A549 (cell line): ENCODE data around the gene KCNJ6. TPM values are rescaled to one million over a fixed set of nuclear protein-coding genes. Genes with fewer than 3 reads are reported as not detected.

Experiments used
- ATAC-seq, 2 experiments: fragments of 200-7000 bp in 1 of 2; fragments of >200 bp in 1 of 2; cut with Nextera tagmentation in 1 of 2; cut with Tn5 transposase in 1 of 2; 3 replicates each; pipeline versions ENCODE4 v1.8.0 to v1.9.1; 2018 to 2020; ENCODE audit warnings: mild to moderate bottlenecking in 1 of 2, moderate library complexity in 1 of 2
- CTCF ChIA-PET: fragments of 300-600 bp; sonication (Branson Sonifier 250); formaldehyde crosslinking; extraction: SDS; loops from one replicate; lab custom pipeline; 2021; ENCODE audit warnings: antibody characterized with exemption, inconsistent platforms; lab: Yijun Ruan, JAX
- POLR2A ChIA-PET: fragments of 350-600 bp; formaldehyde crosslinking; extraction: SDS; loops from one replicate; lab custom pipeline; 2021; ENCODE audit warnings: antibody characterized with exemption, inconsistent platforms; lab: Yijun Ruan, JAX
- DNase-seq, 2 experiments: peaks; one replicate each; pipeline versions ENCODE4 v3.0.0 to v3.0.0-alpha.2; 2011 to 2016; ENCODE audit warnings: low read depth in 1 of 2, low spot score in 1 of 2
- FAIRE-seq: peaks from 2 replicates; lab custom pipeline; 2011; peaks lifted over from hg19 to GRCh38; lab: Jason Lieb, UNC
- H3K27ac ChIP-seq, 2 experiments: fragments of >200 bp; sonication (Bioruptor Twin); formaldehyde crosslinking; 3 replicates each; pipeline ENCODE4 v1.5.1; 2016 to 2017
- H3K4me1 ChIP-seq: fragments of >200 bp; sonication (Bioruptor Twin); formaldehyde crosslinking; 3 replicates; pipeline ENCODE4 v1.6.1; 2016
- H3K4me2 ChIP-seq: fragments of >200 bp; sonication (Bioruptor Twin); formaldehyde crosslinking; 3 replicates; pipeline ENCODE4 v1.6.1; 2016
- H3K4me3 ChIP-seq: fragments of >200 bp; sonication (Bioruptor Twin); formaldehyde crosslinking; 3 replicates; pipeline ENCODE4 v1.5.1; 2016
- H3K9me3 ChIP-seq: fragments of >200 bp; sonication (Bioruptor Twin); formaldehyde crosslinking; 3 replicates; pipeline ENCODE4 v1.6.1; 2016
- BHLHE40 ChIP-seq: IDR thresholded peaks from 2 replicates; pipeline ENCODE4 v1.6.1; 2012; ENCODE audit warnings: low read depth, low read length, inconsistent platforms
- CBX2 ChIP-seq: fragments of 200-600 bp; sonication (generic); IDR thresholded peaks from 2 replicates; pipeline ENCODE4 v1.6.1; 2016; ENCODE audit warnings: low read depth, mild to moderate bottlenecking, borderline replicate concordance
- CBX8 ChIP-seq: fragments of 200-600 bp; sonication (generic); IDR thresholded peaks from 2 replicates; pipeline ENCODE4 v1.6.1; 2016
- CHD2 ChIP-seq: fragments of 150-350 bp; IDR thresholded peaks from 2 replicates; pipeline ENCODE4 v1.6.1; 2014; ENCODE audit warnings: low read length; ENCODE audit not compliant: partially characterized antibody
- CTCF ChIP-seq: fragments of >200 bp; sonication (Bioruptor Twin); formaldehyde crosslinking; IDR thresholded peaks from 3 replicates; pipeline ENCODE4 v1.5.1; 2016
- EHF ChIP-seq: fragments of 250-450 bp; sonication (Bioruptor Pico); IDR thresholded peaks from 2 replicates; pipeline ENCODE4 v1.5.0; 2020; ENCODE audit warnings: mild to moderate bottlenecking
- EHMT2 ChIP-seq: fragments of 200-600 bp; sonication (generic); IDR thresholded peaks from 2 replicates; pipeline ENCODE4 v1.6.1; 2016; ENCODE audit warnings: antibody characterized with exemption, low read depth, mild to moderate bottlenecking, moderate library complexity
- ESRRA ChIP-seq: fragments of 150-350 bp; IDR thresholded peaks from 2 replicates; pipeline ENCODE4 v1.6.1; 2014; ENCODE audit warnings: mild to moderate bottlenecking, low read length, borderline replicate concordance
- FOSB ChIP-seq: fragments of 250-450 bp; sonication (Bioruptor Pico); IDR thresholded peaks from 2 replicates; pipeline ENCODE4 v1.5.0; 2020; ENCODE audit warnings: mild to moderate bottlenecking, moderate library complexity
- FOSL2 ChIP-seq, 2 experiments: fragments of 450-650 bp in 1 of 2; fragments of >200 bp in 1 of 2; sonication (Bioruptor Twin) in 1 of 2; formaldehyde crosslinking; IDR thresholded peaks; 2 replicates each; pipeline versions ENCODE4 v1.5.0 to v1.6.1; 2016 to 2020; ENCODE audit warnings: mild to moderate bottlenecking in 1 of 2, moderate library complexity in 1 of 2
- FOXS1 ChIP-seq: fragments of 250-450 bp; sonication (Bioruptor Pico); IDR thresholded peaks from 2 replicates; pipeline ENCODE4 v1.5.0; 2020; ENCODE audit warnings: mild to moderate bottlenecking, moderate library complexity
- HDAC2 ChIP-seq: fragments of 200-600 bp; sonication (generic); IDR thresholded peaks from 2 replicates; pipeline ENCODE4 v1.6.1; 2016
- HES2 ChIP-seq: fragments of >200 bp; sonication (Bioruptor Twin); formaldehyde crosslinking; IDR thresholded peaks from 2 replicates; pipeline ENCODE4 v1.6.1; 2016
- HOXB5 ChIP-seq: fragments of 250-450 bp; sonication (Bioruptor Pico); IDR thresholded peaks from 2 replicates; pipeline ENCODE4 v1.5.0; 2020; ENCODE audit warnings: mild to moderate bottlenecking, moderate library complexity
- JUN ChIP-seq, 2 experiments: fragments of >200 bp; sonication (Bioruptor Twin); formaldehyde crosslinking; IDR thresholded peaks; 2 replicates in 1 of 2; 3 replicates in 1 of 2; pipeline ENCODE4 v1.6.1; 2016 to 2017
- MAFK ChIP-seq: fragments of 450-650 bp; IDR thresholded peaks from 2 replicates; pipeline ENCODE4 v1.6.1; 2014; ENCODE audit not compliant: partially characterized antibody
- MAZ ChIP-seq: fragments of 150-350 bp; IDR thresholded peaks from 2 replicates; pipeline ENCODE4 v1.6.1; 2014; ENCODE audit warnings: antibody characterized with exemption, low read depth, low read length, borderline replicate concordance
- NFE2L2 ChIP-seq: fragments of 150-350 bp; conservative IDR thresholded peaks from 2 replicates; pipeline ENCODE4 v1.6.1; 2014; ENCODE audit warnings: low read length
- PHF8 ChIP-seq: fragments of 200-600 bp; sonication (generic); IDR thresholded peaks from 2 replicates; pipeline ENCODE4 v1.6.1; 2016; ENCODE audit warnings: low read depth, mild to moderate bottlenecking, antibody characterized with exemption, moderate library complexity, borderline replicate concordance
- POLR2A ChIP-seq: IDR thresholded peaks from 2 replicates; pipeline ENCODE4 v1.6.1; 2012; ENCODE audit warnings: mild to moderate bottlenecking, low read length
- POLR2AphosphoS2 ChIP-seq: conservative IDR thresholded peaks from 2 replicates; pipeline ENCODE4 v1.6.1; 2012; ENCODE audit warnings: low read length, improper control_type of control experiment, inconsistent platforms
- RAD21 ChIP-seq, 2 experiments: fragments of >200 bp in 1 of 2; sonication (Bioruptor Twin) in 1 of 2; formaldehyde crosslinking in 1 of 2; IDR thresholded peaks in 1 of 2; conservative IDR thresholded peaks in 1 of 2; 2 replicates in 1 of 2; 3 replicates in 1 of 2; pipeline ENCODE4 v1.6.1; 2012 to 2018; ENCODE audit warnings: inconsistent platforms in 1 of 2
- RCOR1 ChIP-seq: fragments of 150-350 bp; IDR thresholded peaks from 2 replicates; pipeline ENCODE4 v1.6.1; 2014; ENCODE audit warnings: antibody characterized with exemption, low read length, low read depth
- SMC3 ChIP-seq: fragments of >200 bp; sonication (Bioruptor Twin); formaldehyde crosslinking; IDR thresholded peaks from 3 replicates; pipeline ENCODE4 v1.6.1; 2018; ENCODE audit warnings: inconsistent platforms
- SREBF2 ChIP-seq: fragments of 450-650 bp; IDR thresholded peaks from 2 replicates; pipeline ENCODE4 v1.6.1; 2014; ENCODE audit warnings: mild to moderate bottlenecking, moderate library complexity
- TFCP2L1 ChIP-seq: fragments of 250-450 bp; sonication (Bioruptor Pico); IDR thresholded peaks from 2 replicates; pipeline ENCODE4 v1.5.0; 2021; ENCODE audit warnings: mild to moderate bottlenecking
- TP53 ChIP-seq: fragments of 250-450 bp; sonication (Bioruptor Pico); IDR thresholded peaks from 2 replicates; pipeline ENCODE4 v1.5.0; 2021; ENCODE audit warnings: mild to moderate bottlenecking, moderate library complexity
- USF2 ChIP-seq: fragments of 450-650 bp; IDR thresholded peaks from 2 replicates; pipeline ENCODE4 v1.6.1; 2014; ENCODE audit warnings: antibody characterized with exemption
- ZC3H11A ChIP-seq: fragments of 450-650 bp; IDR thresholded peaks from 2 replicates; pipeline ENCODE4 v1.6.1; 2014; ENCODE audit warnings: antibody characterized with exemption, mild to moderate bottlenecking
- ZFP36 ChIP-seq: fragments of 450-650 bp; IDR thresholded peaks from 2 replicates; pipeline ENCODE4 v1.6.1; 2014; ENCODE audit warnings: borderline replicate concordance; ENCODE audit not compliant: partially characterized antibody
- WGBS: methylation state at CpG from one replicate; pipeline ENCODE4 v1.1.6; 2017; ENCODE audit errors: missing lambda C conversion rate; 5-methylcytosine and 5-hydroxymethylcytosine counted together
- polyA plus RNA-seq, 4 experiments: library from polyadenylated mRNA; depleted of rRNA in 3 of 4; stranded (reverse); fragments of >200 nt; fragmentation: RNase III in 1 of 4; extraction: RNeasy Plus Mini Kit Qiagen cat#74134 plus additional on column Dnase treatment in 1 of 4; gene quantifications; 2 replicates in 3 of 4; 3 replicates in 1 of 4; pipeline ENCODE4 v1.2.3, GENCODE V29; 2011 to 2017

Gene KCNJ6
- polyA plus RNA-seq, 2 of the 4 experiments (the other 2 are of a cell fraction), result 0.68 to 1.4 TPM

DNA sequence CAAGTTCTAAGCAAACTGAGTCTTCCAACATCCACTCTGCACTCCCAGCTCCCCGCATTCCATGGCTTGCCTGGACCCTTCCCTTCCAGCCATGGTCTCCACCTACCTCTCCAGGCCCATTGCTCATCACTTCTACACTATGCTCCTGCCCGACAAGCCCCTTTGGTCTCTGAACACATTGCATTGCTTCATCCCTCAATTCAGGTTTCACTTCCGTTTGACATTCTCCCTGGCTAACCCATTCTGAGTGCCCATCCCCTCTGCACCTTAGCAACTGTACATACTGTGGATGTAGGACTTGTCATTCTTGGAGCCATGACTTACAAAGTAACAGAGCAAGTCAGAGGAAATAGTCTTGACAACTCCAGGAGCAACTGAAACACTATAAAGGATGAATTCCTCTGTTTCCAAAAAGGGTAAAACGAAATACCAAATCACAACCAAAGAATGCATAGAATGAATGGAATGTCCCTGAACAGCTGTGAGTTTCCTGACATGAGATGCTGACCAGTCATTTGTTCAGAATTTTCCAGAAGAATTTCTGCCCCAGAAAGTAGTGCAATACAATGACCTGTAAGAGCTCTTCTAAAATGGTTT, 66.7 kb downstream of the KCNJ6 start:
- H3K4me2 ChIP-seq, result no peak overlapping the region
- CTCF ChIA-PET, result no interaction called here

GRCh38 chr21:37848721-37849490, 67.4 kb downstream of the KCNJ6 start:
- ATAC-seq, result no peak
- DNase-seq, result no peak
- no peak for TF ChIP-seq RCOR1
- no peak for TF ChIP-seq EHMT2
- TF ChIP-seq HDAC2, result no peak
- no peak for TF ChIP-seq CTCF
- no peak for TF ChIP-seq MAZ
- no peak for TF ChIP-seq FOSB (CRISPR knock-in tag)
- TF ChIP-seq HES2, result no peak
- no peak for TF ChIP-seq SMC3
- no peak for TF ChIP-seq TP53 (CRISPR knock-in tag)
- no peak for TF ChIP-seq ZFP36
- TF ChIP-seq CHD2, result no peak
- TF ChIP-seq PHF8, result no peak
- TF ChIP-seq EHF (CRISPR knock-in tag), result no peak
- TF ChIP-seq FOSL2 (IDR thresholded peaks at IDR 0.05), result no peak
- TF ChIP-seq FOSL2 (CRISPR knock-in tag; IDR thresholded peaks at IDR 0.05), result no peak
- no peak for TF ChIP-seq JUN (IDR thresholded peaks at IDR 0.05)
- TF ChIP-seq POLR2AphosphoS2, result no peak
- no peak for TF ChIP-seq MAFK
- TF ChIP-seq NFE2L2, result no peak
- CTCF ChIA-PET, result interaction anchor here (0.6 kb wide), 1 partner anchor 19 kb away, joined by 3 read pairs; no protein-coding TSS in a partner anchor
- H3K27ac ChIP-seq, result no peak overlapping the region
- FAIRE-seq, result no peak
- H3K4me2 ChIP-seq, result no peak overlapping the region
- H3K9me3 ChIP-seq, result 0 out of 3 replicates have a peak, but pooled peaks cover 3% of the 10 kb centered on the region
- POLR2A ChIA-PET, result no interaction called here
- H3K4me1 ChIP-seq, result no peaks in the 10 kb centered on the region
- WGBS, result 61% methylated on average over 7 of the region's 7 CpGs
- H3K4me3 ChIP-seq, result no peak overlapping the region

More for the DNA sequence above, 66.7 kb downstream of the KCNJ6 start:
- ATAC-seq (no peak), DNase-seq (no peak), FAIRE-seq (no peak)
- WGBS, result 39% methylated on average over 4 of the region's 4 CpGs
- no peaks in the 10 kb centered on the region for H3K4me1 ChIP-seq
- H3K4me3 ChIP-seq, result no peak overlapping the region
- POLR2A ChIA-PET, result no interaction called here
- TF ChIP-seq POLR2A, result no peak
- TF ChIP-seq POLR2AphosphoS2, result no peak
- TF ChIP-seq RCOR1, result no peak
- no peak for TF ChIP-seq HDAC2
- TF ChIP-seq HOXB5 (CRISPR knock-in tag), result no peak
- TF ChIP-seq FOXS1 (CRISPR knock-in tag), result no peak
- no peak for TF ChIP-seq TFCP2L1 (CRISPR knock-in tag)
- TF ChIP-seq BHLHE40, result no peak
- no peak for TF ChIP-seq MAZ
- no peak for TF ChIP-seq ZC3H11A
- TF ChIP-seq JUN (IDR thresholded peaks at IDR 0.05), result no peak
- no peak for TF ChIP-seq CBX8
- TF ChIP-seq RAD21 (conservative IDR thresholded peaks at IDR 0.05 in 1 of 2, IDR thresholded peaks at IDR 0.05 in 1 of 2), result no peak
- TF ChIP-seq CBX2, result no peak
- TF ChIP-seq USF2, result no peak
- no peak for TF ChIP-seq SREBF2
- no peak for TF ChIP-seq HES2
- no peak for TF ChIP-seq FOSL2 (IDR thresholded peaks at IDR 0.05)
- TF ChIP-seq FOSL2 (CRISPR knock-in tag; IDR thresholded peaks at IDR 0.05), result no peak
- no peak for TF ChIP-seq ESRRA
- no peak overlapping the region for H3K27ac ChIP-seq
- H3K9me3 ChIP-seq, result 0 out of 3 replicates have a peak, but pooled peaks cover 3% of the 10 kb centered on the region
